ENCODE results near the gene VSIR.

GRCh38 chr10:71779641-71780040, 6.3 kb upstream of the VSIR start:
- no peak for TF ChIP-seq POLR2AphosphoS5 (IDR thresholded peaks at IDR 0.05; ENCODE audit: low read depth, low read length)
- no peak for TF ChIP-seq REST (IDR thresholded peaks at IDR 0.05; ENCODE audit: insufficient read depth in 1 of 2, low read depth in 2 of 2, low read length in 2 of 2)
- no peak for TF ChIP-seq SIN3A (IDR thresholded peaks at IDR 0.05; ENCODE audit: borderline replicate concordance, insufficient read depth, low read length)
- TF ChIP-seq TAF1 (IDR thresholded peaks at IDR 0.05; ENCODE audit: borderline replicate concordance, insufficient read depth, low read length), result no peak

Data from PFSK-1 (cell line).